GM12801 (cell line): ENCODE measurements around the gene COL20A1.

ENCODE experiments used
- TF ChIP-seq, protein P1 (sequence below): IDR thresholded peaks from one replicate; pipeline ENCODE4 v1.5.1; 2011; ENCODE audit warnings: control low read depth; ENCODE audit not compliant: insufficient read length; ENCODE audit errors: extremely low read depth

The COL20A1 gene

GRCh38 chr20:63270606-63271325 lies 22.2 kb upstream of the COL20A1 start:
- TF ChIP-seq, protein P1, sequence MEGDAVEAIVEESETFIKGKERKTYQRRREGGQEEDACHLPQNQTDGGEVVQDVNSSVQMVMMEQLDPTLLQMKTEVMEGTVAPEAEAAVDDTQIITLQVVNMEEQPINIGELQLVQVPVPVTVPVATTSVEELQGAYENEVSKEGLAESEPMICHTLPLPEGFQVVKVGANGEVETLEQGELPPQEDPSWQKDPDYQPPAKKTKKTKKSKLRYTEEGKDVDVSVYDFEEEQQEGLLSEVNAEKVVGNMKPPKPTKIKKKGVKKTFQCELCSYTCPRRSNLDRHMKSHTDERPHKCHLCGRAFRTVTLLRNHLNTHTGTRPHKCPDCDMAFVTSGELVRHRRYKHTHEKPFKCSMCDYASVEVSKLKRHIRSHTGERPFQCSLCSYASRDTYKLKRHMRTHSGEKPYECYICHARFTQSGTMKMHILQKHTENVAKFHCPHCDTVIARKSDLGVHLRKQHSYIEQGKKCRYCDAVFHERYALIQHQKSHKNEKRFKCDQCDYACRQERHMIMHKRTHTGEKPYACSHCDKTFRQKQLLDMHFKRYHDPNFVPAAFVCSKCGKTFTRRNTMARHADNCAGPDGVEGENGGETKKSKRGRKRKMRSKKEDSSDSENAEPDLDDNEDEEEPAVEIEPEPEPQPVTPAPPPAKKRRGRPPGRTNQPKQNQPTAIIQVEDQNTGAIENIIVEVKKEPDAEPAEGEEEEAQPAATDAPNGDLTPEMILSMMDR, result no peak

GRCh38 chr20:63272105-63273058 lies 20.6 kb upstream of the COL20A1 start, which contains the start of gene ARFGAP1:
ARFGAP1 (plus strand) TSS chr20:63272813; CDS start chr20:63275581, 2,768 bp downstream.
- TF ChIP-seq, protein P1, result no peak

DNA sequence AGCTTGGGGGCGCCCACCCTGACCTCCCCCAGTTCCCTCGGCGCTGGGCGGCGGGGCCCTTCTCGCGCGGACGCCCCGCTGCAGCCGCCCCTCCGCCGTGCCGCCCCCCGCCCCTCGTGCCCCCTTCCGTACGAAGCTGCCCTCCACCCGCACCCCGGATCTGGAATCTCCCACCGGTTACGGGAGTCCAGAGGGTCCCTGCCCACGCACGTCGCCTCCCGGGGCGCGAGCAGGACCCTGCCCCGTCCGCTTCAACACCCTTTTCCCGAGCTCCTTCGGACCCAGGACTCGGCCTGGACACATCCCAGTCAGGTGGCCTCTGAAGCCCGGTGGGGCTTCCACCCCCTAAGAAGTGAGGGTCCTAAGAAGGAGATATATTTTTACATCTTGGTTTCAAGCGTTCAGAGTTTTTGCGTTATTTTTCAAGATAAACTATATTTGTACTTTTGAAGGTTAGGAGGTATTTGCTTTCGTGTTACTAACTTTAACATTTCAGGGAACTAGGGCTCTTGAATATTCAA lies 19.9 kb upstream of the COL20A1 start:
- TF ChIP-seq, protein P1, result no peak

- TF ChIP-seq, protein P1, result no peak
Observed at GRCh38 chr20:63273635-63274380, 19.2 kb upstream of the COL20A1 start.

DNA sequence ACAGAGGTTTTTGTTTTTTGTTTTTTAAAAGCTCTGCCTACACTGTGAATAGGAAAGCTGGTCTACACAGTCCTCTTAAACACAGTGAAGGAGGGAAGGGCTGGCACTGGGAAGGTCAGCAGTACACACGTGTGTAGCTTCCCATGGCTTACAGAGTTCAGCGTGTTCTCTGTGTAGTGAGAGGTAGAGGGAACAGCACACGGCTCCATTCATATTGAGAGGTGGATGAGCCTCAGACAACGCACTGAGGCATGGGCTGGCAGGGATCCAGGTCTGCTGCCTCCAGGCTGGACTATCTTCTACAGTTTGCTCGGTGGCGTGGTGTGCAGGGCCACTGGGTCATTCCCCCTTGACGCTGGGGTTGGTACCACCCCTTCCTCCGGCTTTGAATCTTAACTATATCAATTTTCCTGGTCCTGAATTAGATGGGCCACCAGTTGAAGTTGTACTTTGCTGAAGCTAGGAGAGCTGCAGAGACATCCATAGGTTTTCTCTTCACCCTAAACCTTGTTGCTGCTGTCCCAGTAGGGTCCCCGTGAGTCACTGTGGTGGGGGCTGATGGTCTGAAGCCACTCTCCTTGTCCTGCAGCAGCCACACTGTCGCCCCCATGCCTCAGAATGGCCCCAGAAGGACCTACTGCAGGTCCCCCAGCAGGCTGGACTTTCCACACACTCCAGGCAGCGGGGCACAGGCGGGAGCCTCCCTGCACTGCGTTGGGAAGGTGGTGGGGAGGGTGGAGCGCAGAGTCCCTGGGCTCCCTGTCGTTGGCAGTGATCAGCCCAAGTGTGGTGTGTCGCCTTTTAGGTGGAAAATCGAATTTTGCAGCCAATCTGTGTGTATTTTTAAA lies 18.4 kb upstream of the COL20A1 start:
- TF ChIP-seq, protein P1, result no peak

DNA sequence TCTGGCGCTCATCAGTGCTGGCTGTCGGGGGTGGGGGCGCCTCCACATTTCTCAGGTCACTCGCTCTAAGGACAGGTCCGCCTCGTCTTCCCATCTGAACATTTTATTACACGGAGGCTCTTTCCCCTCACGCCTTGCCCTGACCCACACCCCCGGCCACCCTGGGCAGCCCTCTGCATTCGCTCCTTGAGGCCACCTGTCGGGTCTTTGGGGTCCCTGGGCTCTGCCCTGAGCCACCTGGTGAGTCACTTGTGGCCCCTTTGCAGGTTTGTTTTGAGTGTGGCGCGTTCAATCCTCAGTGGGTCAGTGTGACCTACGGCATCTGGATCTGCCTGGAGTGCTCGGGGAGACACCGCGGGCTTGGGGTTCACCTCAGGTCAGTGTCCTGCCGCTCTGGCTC lies 17.2 kb upstream of the COL20A1 start:
- TF ChIP-seq, protein P1, result no peak
